Endothelial cell of hepatic sinusoid (primary cell): ENCODE measurements around the gene CASTOR1.

ENCODE experiments used
- in situ Hi-C: cut with HindIII; loops from 2 replicates; pipeline ENCODE4 v1.10.0; 2017; ENCODE audit warnings: low sequenced_read_pairs

The CASTOR1 gene

GRCh38 chr22:30321461-30321860, 32.2 kb upstream of the CASTOR1 start:
- in situ Hi-C loops = loop anchor here (10.0 kb wide), 1 partner anchor 123 kb away; no protein-coding TSS in a partner anchor

- in situ Hi-C loops = loop anchor here (10.0 kb wide), 1 partner anchor 125 kb away; no protein-coding TSS in a partner anchor
Observed at GRCh38 chr22:30320021-30320556, 30.8 kb upstream of the CASTOR1 start.

- in situ Hi-C loops = no loop called here
Observed at GRCh38 chr22:30318799-30319419, 29.6 kb upstream of the CASTOR1 start.

- in situ Hi-C loops = no loop called here
Observed at GRCh38 chr22:30317778-30318177, 28.5 kb upstream of the CASTOR1 start.

GRCh38 chr22:30315962-30316576, 26.8 kb upstream of the CASTOR1 start:
- in situ Hi-C loops = no loop called here

GRCh38 chr22:30314915-30315314, 25.6 kb upstream of the CASTOR1 start:
- in situ Hi-C loops = no loop called here

- in situ Hi-C loops = no loop called here
Observed at GRCh38 chr22:30313527-30314363, 24.4 kb upstream of the CASTOR1 start.

- in situ Hi-C loops = no loop called here
Observed at GRCh38 chr22:30312053-30312452, 22.7 kb upstream of the CASTOR1 start.

GRCh38 chr22:30310881-30311771, 21.8 kb upstream of the CASTOR1 start:
- in situ Hi-C loops = no loop called here

- in situ Hi-C loops = no loop called here
Observed at GRCh38 chr22:30309951-30310741, 20.8 kb upstream of the CASTOR1 start.

- in situ Hi-C loops = no loop called here
Observed at GRCh38 chr22:30308518-30309230, 19.4 kb upstream of the CASTOR1 start.

- in situ Hi-C loops = no loop called here
Observed at GRCh38 chr22:30308093-30308492, 18.8 kb upstream of the CASTOR1 start.

- in situ Hi-C loops = no loop called here
Observed at GRCh38 chr22:30307041-30307574, 17.8 kb upstream of the CASTOR1 start.

GRCh38 chr22:30306627-30307011, 17.3 kb upstream of the CASTOR1 start:
- in situ Hi-C loops = no loop called here

- in situ Hi-C loops = no loop called here
Observed at GRCh38 chr22:30305906-30306626, 16.8 kb upstream of the CASTOR1 start.

- in situ Hi-C loops = no loop called here
Observed at GRCh38 chr22:30305519-30305905, 16.2 kb upstream of the CASTOR1 start.

- in situ Hi-C loops = no loop called here
Observed at GRCh38 chr22:30304495-30305244, 15.4 kb upstream of the CASTOR1 start.

- in situ Hi-C loops = no loop called here
Observed at GRCh38 chr22:30302810-30303138, 13.5 kb upstream of the CASTOR1 start.
